A172 (cell line): ENCODE measurements around the gene SRRM2. TPM values are rescaled to one million over a fixed set of nuclear protein-coding genes. Genes with fewer than 3 reads are reported as not detected.

Experiments used
- DNase-seq: peaks from one replicate; pipeline ENCODE4 v3.0.0-alpha.2; 2015; ENCODE audit warnings: low spot score
- total RNA-seq: library from RNA; depleted of rRNA; stranded (reverse); fragments of >200 nt; shearing (Covaris generic); gene quantifications from 2 replicates; pipeline ENCODE4 v1.2.3, GENCODE V29; 2014; rRNA removed

SRRM2 gene
- total RNA-seq, result 30.0 and 49.0 TPM in 2 replicates

GRCh38 chr16:2752035-2752849 is at the start of gene SRRM2:
Gene SRRM2 (plus strand): TSS chr16:2752638. CDS start chr16:2756365, 3,727 bp downstream.
- DNase-seq, result peak; percentile 91

- DNase-seq, result no peak
Observed at GRCh38 chr16:2702871-2703745, 49.3 kb upstream of the SRRM2 start.

- DNase-seq, result no peak
Observed at GRCh38 chr16:2704166-2704982, 48.1 kb upstream of the SRRM2 start.

- no peak for DNase-seq
Observed at GRCh38 chr16:2704983-2705275, 47.5 kb upstream of the SRRM2 start.

GRCh38 chr16:2705351-2705750 is 47.1 kb upstream of the SRRM2 start:
- DNase-seq, result no peak

GRCh38 chr16:2706085-2706484 is 46.4 kb upstream of the SRRM2 start:
- no peak for DNase-seq

GRCh38 chr16:2706611-2707311 is 45.7 kb upstream of the SRRM2 start:
- no peak for DNase-seq

GRCh38 chr16:2707368-2708289 is 44.8 kb upstream of the SRRM2 start:
- DNase-seq, result no peak

- no peak for DNase-seq
Observed at GRCh38 chr16:2708290-2708639, 44.2 kb upstream of the SRRM2 start.

- DNase-seq, result no peak
Observed at GRCh38 chr16:2708955-2709587, 43.4 kb upstream of the SRRM2 start.

GRCh38 chr16:2709588-2709984 is 42.9 kb upstream of the SRRM2 start:
- no peak for DNase-seq

- DNase-seq, result no peak
Observed at GRCh38 chr16:2710021-2710710, 42.3 kb upstream of the SRRM2 start.

- DNase-seq, result no peak
Observed at GRCh38 chr16:2710711-2711231, 41.7 kb upstream of the SRRM2 start.

GRCh38 chr16:2711370-2712062 is 40.9 kb upstream of the SRRM2 start:
- DNase-seq, result no peak

GRCh38 chr16:2712063-2712441 is 40.4 kb upstream of the SRRM2 start:
- no peak for DNase-seq

GRCh38 chr16:2712546-2712945 is 39.9 kb upstream of the SRRM2 start:
- DNase-seq, result no peak

GRCh38 chr16:2713523-2713922 is 38.9 kb upstream of the SRRM2 start:
- DNase-seq, result no peak

GRCh38 chr16:2713985-2714774 is 38.3 kb upstream of the SRRM2 start:
- DNase-seq, result no peak
